ENCODE results near the gene PTN.

GRCh38 chr7:137297551-137298463, 45.7 kb downstream of the PTN start:
- TF ChIP-seq DACH1 (IDR thresholded peaks at IDR 0.05; ENCODE audit: partially characterized antibody) (no peak), SIN3A (IDR thresholded peaks at IDR 0.05; ENCODE audit: borderline replicate concordance in 2 of 2, control insufficient read depth in 1 of 2, low read depth in 2 of 2, low read length in 2 of 2) (no peak), SETDB1 (IDR thresholded peaks at IDR 0.05; ENCODE audit: low read length) (no peak), SRSF3 (IDR thresholded peaks at IDR 0.05; ENCODE audit: insufficient read depth, low read length) (no peak), KLF16 (IDR thresholded peaks at IDR 0.05) (no peak), YY1 (IDR thresholded peaks at IDR 0.05; ENCODE audit: borderline replicate concordance in 1 of 3, control insufficient read depth in 1 of 3, extremely low read depth in 1 of 3, insufficient read depth in 3 of 3, insufficient read length in 1 of 3, insufficient replicate concordance in 2 of 3, low read depth in 1 of 3, low read length in 2 of 3) (no peak), SP1 (CRISPR knock-in tag; IDR thresholded peaks at IDR 0.05) (no peak), PHF8 (IDR thresholded peaks at IDR 0.05; ENCODE audit: borderline replicate concordance, low read length) (no peak), ETV6 (IDR thresholded peaks at IDR 0.05; ENCODE audit: borderline replicate concordance in 1 of 2, low read depth in 2 of 2, low read length in 1 of 2) (no peak), ETV6 (CRISPR knock-in tag; IDR thresholded peaks at IDR 0.05; ENCODE audit: borderline replicate concordance) (no peak), POLR2A (conservative IDR thresholded peaks at IDR 0.05) (no peak)
- TF ChIP-seq, protein P1, sequence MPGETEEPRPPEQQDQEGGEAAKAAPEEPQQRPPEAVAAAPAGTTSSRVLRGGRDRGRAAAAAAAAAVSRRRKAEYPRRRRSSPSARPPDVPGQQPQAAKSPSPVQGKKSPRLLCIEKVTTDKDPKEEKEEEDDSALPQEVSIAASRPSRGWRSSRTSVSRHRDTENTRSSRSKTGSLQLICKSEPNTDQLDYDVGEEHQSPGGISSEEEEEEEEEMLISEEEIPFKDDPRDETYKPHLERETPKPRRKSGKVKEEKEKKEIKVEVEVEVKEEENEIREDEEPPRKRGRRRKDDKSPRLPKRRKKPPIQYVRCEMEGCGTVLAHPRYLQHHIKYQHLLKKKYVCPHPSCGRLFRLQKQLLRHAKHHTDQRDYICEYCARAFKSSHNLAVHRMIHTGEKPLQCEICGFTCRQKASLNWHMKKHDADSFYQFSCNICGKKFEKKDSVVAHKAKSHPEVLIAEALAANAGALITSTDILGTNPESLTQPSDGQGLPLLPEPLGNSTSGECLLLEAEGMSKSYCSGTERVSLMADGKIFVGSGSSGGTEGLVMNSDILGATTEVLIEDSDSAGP (CRISPR knock-in tag; IDR thresholded peaks at IDR 0.05), result no peak
- TF ChIP-seq, protein P2, sequence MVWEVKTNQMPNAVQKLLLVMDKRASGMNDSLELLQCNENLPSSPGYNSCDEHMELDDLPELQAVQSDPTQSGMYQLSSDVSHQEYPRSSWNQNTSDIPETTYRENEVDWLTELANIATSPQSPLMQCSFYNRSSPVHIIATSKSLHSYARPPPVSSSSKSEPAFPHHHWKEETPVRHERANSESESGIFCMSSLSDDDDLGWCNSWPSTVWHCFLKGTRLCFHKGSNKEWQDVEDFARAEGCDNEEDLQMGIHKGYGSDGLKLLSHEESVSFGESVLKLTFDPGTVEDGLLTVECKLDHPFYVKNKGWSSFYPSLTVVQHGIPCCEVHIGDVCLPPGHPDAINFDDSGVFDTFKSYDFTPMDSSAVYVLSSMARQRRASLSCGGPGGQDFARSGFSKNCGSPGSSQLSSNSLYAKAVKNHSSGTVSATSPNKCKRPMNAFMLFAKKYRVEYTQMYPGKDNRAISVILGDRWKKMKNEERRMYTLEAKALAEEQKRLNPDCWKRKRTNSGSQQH (CRISPR knock-in tag; IDR thresholded peaks at IDR 0.05), result no peak
- TF ChIP-seq, protein P3, sequence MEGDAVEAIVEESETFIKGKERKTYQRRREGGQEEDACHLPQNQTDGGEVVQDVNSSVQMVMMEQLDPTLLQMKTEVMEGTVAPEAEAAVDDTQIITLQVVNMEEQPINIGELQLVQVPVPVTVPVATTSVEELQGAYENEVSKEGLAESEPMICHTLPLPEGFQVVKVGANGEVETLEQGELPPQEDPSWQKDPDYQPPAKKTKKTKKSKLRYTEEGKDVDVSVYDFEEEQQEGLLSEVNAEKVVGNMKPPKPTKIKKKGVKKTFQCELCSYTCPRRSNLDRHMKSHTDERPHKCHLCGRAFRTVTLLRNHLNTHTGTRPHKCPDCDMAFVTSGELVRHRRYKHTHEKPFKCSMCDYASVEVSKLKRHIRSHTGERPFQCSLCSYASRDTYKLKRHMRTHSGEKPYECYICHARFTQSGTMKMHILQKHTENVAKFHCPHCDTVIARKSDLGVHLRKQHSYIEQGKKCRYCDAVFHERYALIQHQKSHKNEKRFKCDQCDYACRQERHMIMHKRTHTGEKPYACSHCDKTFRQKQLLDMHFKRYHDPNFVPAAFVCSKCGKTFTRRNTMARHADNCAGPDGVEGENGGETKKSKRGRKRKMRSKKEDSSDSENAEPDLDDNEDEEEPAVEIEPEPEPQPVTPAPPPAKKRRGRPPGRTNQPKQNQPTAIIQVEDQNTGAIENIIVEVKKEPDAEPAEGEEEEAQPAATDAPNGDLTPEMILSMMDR (IDR thresholded peaks at IDR 0.05 in 2 of 3, conservative IDR thresholded peaks at IDR 0.05 in 1 of 3; ENCODE audit: insufficient read depth in 2 of 3, low read depth in 1 of 3, low read length in 3 of 3), result no peak
- TF ChIP-seq, protein P4, sequence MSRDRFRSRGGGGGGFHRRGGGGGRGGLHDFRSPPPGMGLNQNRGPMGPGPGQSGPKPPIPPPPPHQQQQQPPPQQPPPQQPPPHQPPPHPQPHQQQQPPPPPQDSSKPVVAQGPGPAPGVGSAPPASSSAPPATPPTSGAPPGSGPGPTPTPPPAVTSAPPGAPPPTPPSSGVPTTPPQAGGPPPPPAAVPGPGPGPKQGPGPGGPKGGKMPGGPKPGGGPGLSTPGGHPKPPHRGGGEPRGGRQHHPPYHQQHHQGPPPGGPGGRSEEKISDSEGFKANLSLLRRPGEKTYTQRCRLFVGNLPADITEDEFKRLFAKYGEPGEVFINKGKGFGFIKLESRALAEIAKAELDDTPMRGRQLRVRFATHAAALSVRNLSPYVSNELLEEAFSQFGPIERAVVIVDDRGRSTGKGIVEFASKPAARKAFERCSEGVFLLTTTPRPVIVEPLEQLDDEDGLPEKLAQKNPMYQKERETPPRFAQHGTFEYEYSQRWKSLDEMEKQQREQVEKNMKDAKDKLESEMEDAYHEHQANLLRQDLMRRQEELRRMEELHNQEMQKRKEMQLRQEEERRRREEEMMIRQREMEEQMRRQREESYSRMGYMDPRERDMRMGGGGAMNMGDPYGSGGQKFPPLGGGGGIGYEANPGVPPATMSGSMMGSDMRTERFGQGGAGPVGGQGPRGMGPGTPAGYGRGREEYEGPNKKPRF (IDR thresholded peaks at IDR 0.05; ENCODE audit: low read depth, low read length), result no peak
